HG03575 (cell line): ENCODE data around the gene NUDT15.
A peak's percentile ranks its signal among the peaks of the same experiment; 100 is the strongest.

ENCODE experiments used
- ATAC-seq: cut with Tn5 transposase; IDR thresholded peaks from one replicate; pipeline ENCODE4 v1.9.1; 2021; ENCODE audit not compliant: unreplicated experiment, insufficient number of reproducible peaks, low FRiP score; ENCODE audit errors: extremely low read depth

Gene NUDT15

DNA sequence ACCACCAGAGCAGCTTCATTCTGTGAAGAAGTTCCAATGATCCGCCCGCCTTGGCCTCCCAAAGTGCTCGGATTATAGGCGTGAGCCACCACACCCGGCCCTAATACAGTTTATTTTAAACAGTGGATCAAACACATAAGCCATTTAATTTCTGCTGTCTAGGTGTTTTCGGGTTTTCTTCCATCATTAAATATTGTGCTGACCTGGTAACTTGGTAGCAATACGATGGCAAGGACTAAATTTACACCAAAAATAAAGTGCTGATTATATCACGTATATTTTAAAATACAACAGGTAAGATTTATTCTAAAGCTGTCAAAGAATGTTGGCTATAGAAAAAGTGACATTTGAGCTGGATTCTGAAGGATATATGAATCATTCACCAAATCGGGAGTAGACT lies 56.1 kb downstream of the NUDT15 start:
- ATAC-seq = no peak

- ATAC-seq = peak; percentile 10
These were observed 56.9 kb downstream of the NUDT15 start for GRCh38 chr13:48094404-48094780.

DNA sequence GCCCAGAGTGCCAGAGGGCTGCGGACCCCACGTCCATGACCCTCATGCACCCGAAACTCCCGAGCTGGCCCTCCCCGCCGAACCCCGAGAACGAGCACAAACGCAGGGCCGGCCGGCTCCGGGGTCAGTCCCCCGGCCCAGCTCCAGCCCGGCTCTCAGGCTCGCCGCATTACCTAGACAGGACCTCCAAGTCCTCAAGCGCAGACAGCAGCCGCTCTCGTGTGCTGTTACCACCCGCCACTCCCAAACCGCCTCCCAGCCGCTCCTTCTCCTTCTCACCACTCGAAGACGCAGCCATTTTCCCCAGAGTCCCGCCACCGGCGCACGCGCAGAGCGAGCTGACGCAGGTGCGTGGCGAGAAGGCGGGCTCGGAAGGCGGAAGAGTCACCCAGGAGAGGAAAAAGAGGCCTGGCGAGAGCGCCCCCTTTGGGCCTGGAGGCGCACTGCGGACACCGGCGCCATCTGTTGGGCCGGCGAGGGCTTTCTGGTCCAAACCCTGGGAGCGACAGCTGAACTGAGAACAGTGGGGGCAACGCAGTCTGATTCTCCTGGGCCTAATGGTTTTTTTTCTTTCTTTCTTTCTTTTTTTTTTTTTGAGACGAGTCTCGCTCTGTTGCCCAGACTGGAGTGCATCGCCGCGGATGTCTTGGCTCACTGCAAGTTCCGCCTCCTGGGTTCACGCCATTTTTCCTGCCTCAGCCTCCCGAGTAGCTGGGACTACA lies 57.4 kb downstream of the NUDT15 start, which contains the start of gene MED4:
Gene MED4, minus strand, starts transcription at position 324 of the 722 bp plus-strand sequence. Its CDS starts 26 bp downstream, at position 298.
- ATAC-seq = peak; percentile 54

DNA sequence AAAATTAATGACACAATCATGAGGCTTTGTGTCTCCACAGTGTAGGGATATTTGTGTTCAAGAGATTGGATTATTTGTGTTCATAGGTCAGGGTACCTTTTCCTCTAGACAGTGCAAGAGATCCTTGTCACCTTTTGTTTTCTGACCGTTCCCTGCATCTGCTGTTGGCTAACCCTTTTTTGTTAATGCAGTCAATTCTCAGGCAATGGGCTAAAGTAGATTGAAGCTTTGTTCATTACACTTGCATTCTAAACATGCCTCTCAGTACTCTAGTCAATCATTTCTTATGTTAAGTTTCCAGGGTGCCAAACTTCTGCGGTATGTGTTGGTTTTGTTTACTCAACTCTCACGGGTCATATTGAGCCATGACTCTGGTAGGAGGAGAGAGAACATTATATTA lies 59.1 kb downstream of the NUDT15 start:
- no peak for ATAC-seq
